KOPT-K1 (cell line): Measurements from ENCODE around the gene FCHO2.
"Not testable (repeated sequence)": the region's sequence is repeated elsewhere in the genome, so short reads cannot be mapped to it uniquely, and the experiment has no call there.

Experiments used
- H3K27ac ChIP-seq: fragments of 200-600 bp; sonication (generic); 2 replicates; pipeline ENCODE4 v1.5.1; 2016; ENCODE audit warnings: antibody characterized with exemption, mild to moderate bottlenecking, low read depth, low read length; ENCODE audit not compliant: poor library complexity, severe bottlenecking
- H3K36me3 ChIP-seq: fragments of 200-600 bp; sonication (generic); 2 replicates; pipeline ENCODE4 v1.5.1; 2017; ENCODE audit warnings: antibody characterized with exemption, mild to moderate bottlenecking, low read length, moderate library complexity; ENCODE audit not compliant: insufficient read depth
- H3K9me3 ChIP-seq: fragments of 200-600 bp; sonication (generic); 2 replicates; pipeline ENCODE4 v1.5.1; 2017; ENCODE audit warnings: antibody characterized with exemption, low read length, mild to moderate bottlenecking; ENCODE audit not compliant: insufficient read depth, poor library complexity, severe bottlenecking

Gene FCHO2

GRCh38 chr5:72940082-72940481 lies 15.8 kb upstream of the FCHO2 start:
- no peaks in the 10 kb centered on the region for H3K9me3 ChIP-seq
- H3K36me3 ChIP-seq = no peaks in the 10 kb centered on the region
- H3K27ac ChIP-seq = no peak overlapping the region

- no peaks in the 10 kb centered on the region for H3K36me3 ChIP-seq
- no peaks in the 10 kb centered on the region for H3K9me3 ChIP-seq
- H3K27ac ChIP-seq = no peak overlapping the region
Measured at GRCh38 chr5:72943307-72943706, 12.5 kb upstream of the FCHO2 start.

GRCh38 chr5:72947498-72947897 lies 8.3 kb upstream of the FCHO2 start:
- H3K27ac ChIP-seq = no peak overlapping the region
- H3K36me3 ChIP-seq = no peaks in the 10 kb centered on the region
- H3K9me3 ChIP-seq = no peaks in the 10 kb centered on the region

GRCh38 chr5:72949481-72949880 lies 6.4 kb upstream of the FCHO2 start:
- H3K27ac ChIP-seq = no peak overlapping the region
- no peaks in the 10 kb centered on the region for H3K36me3 ChIP-seq
- no peaks in the 10 kb centered on the region for H3K9me3 ChIP-seq

- Histone ChIP-seq H3K36me3 (no peaks in the 10 kb centered on the region), H3K9me3 (no peaks in the 10 kb centered on the region), H3K27ac (no peak overlapping the region)
Measured at GRCh38 chr5:72951671-72952468, 4.0 kb upstream of the FCHO2 start.

- H3K27ac ChIP-seq = no peak overlapping the region
- H3K9me3 ChIP-seq = peaks cover 3% of the 10 kb centered on the region
- H3K36me3 ChIP-seq = no peaks in the 10 kb centered on the region
Measured at GRCh38 chr5:72954389-72954788, 1.5 kb upstream of the FCHO2 start.

- H3K9me3 ChIP-seq = peaks cover 3% of the 10 kb centered on the region
- no peak overlapping the region for H3K27ac ChIP-seq
- no peaks in the 10 kb centered on the region for H3K36me3 ChIP-seq
Measured at GRCh38 chr5:72955143-72955767, 586 bp upstream of the FCHO2 start.

GRCh38 chr5:72956324-72957140 lies 691 bp downstream of the FCHO2 start:
- H3K27ac ChIP-seq = no peak overlapping the region
- peaks cover 3% of the 10 kb centered on the region for H3K9me3 ChIP-seq
- H3K36me3 ChIP-seq = no peaks in the 10 kb centered on the region

- Histone ChIP-seq H3K27ac (no peak overlapping the region), H3K9me3 (peaks cover 3% of the 10 kb centered on the region), H3K36me3 (no peaks in the 10 kb centered on the region)
Measured at GRCh38 chr5:72957337-72957736, 1.5 kb downstream of the FCHO2 start.

- peaks cover 3% of the 10 kb centered on the region for H3K9me3 ChIP-seq
- H3K36me3 ChIP-seq = no peaks in the 10 kb centered on the region
- no peak overlapping the region for H3K27ac ChIP-seq
Measured at GRCh38 chr5:72959257-72959656, 3.4 kb downstream of the FCHO2 start.

GRCh38 chr5:72974481-72974880 lies 18.6 kb downstream of the FCHO2 start:
- not testable (repeated sequence) for H3K36me3 ChIP-seq, H3K27ac ChIP-seq, H3K9me3 ChIP-seq

- H3K36me3 ChIP-seq, H3K9me3 ChIP-seq, H3K27ac ChIP-seq: not testable (repeated sequence)
Measured at GRCh38 chr5:72976810-72977209, 21.0 kb downstream of the FCHO2 start.

- H3K9me3 ChIP-seq = no peaks in the 10 kb centered on the region
- no peaks in the 10 kb centered on the region for H3K36me3 ChIP-seq
- H3K27ac ChIP-seq = no peak overlapping the region
Measured at GRCh38 chr5:72985719-72986118, 29.9 kb downstream of the FCHO2 start.

- H3K9me3 ChIP-seq = no peaks in the 10 kb centered on the region
- H3K27ac ChIP-seq = no peak overlapping the region
- H3K36me3 ChIP-seq = no peaks in the 10 kb centered on the region
Measured at GRCh38 chr5:72988769-72989168, 32.9 kb downstream of the FCHO2 start.

GRCh38 chr5:72991394-72991793 lies 35.6 kb downstream of the FCHO2 start:
- Histone ChIP-seq H3K27ac (no peak overlapping the region), H3K9me3 (peaks cover 6% of the 10 kb centered on the region), H3K36me3 (no peaks in the 10 kb centered on the region)
